ENCODE data around the gene CHERP. TPM values are rescaled to one million over a fixed set of nuclear protein-coding genes. Genes with fewer than 3 reads are reported as not detected.
A peak's percentile ranks its signal among the peaks of the same experiment; 100 is the strongest.
"Not testable (repeated sequence)": the region's sequence is repeated elsewhere in the genome, so short reads cannot be mapped to it uniquely, and the experiment has no call there.

CHERP gene
- total RNA-seq, 1 donor from 2014 or later = 70.8 TPM

DNA sequence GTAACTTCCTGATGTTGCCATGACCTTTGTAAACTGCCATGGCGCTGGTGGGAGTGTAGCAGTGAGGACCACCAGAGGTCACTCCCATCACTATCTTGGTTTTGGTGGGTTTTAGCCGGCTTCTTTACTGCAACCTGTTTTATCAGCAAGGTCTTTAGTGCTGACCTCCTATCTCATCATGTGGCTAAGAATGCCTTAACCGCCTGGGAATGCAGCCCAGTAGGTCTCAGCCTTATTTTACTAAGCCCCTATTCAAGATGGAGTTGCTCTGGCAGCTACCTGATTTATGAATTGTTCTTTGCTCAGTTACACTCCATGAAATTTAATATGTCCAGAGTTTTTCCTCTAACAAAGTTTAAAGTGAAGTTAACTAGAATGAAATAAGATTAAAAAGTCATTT is 65.8 kb downstream of the CHERP start:
- H3K4me1 Mint-ChIP-seq (ENCODE audit: unreplicated experiment) = peaks cover 4% of the 10 kb centered on the region
- no peaks in the 10 kb centered on the region for H3K27me3 Mint-ChIP-seq
- H3K4me3 Mint-ChIP-seq = no peak overlapping the region
- no peaks in the 10 kb centered on the region for H3K9me3 Mint-ChIP-seq
- TF ChIP-seq, protein P1, sequence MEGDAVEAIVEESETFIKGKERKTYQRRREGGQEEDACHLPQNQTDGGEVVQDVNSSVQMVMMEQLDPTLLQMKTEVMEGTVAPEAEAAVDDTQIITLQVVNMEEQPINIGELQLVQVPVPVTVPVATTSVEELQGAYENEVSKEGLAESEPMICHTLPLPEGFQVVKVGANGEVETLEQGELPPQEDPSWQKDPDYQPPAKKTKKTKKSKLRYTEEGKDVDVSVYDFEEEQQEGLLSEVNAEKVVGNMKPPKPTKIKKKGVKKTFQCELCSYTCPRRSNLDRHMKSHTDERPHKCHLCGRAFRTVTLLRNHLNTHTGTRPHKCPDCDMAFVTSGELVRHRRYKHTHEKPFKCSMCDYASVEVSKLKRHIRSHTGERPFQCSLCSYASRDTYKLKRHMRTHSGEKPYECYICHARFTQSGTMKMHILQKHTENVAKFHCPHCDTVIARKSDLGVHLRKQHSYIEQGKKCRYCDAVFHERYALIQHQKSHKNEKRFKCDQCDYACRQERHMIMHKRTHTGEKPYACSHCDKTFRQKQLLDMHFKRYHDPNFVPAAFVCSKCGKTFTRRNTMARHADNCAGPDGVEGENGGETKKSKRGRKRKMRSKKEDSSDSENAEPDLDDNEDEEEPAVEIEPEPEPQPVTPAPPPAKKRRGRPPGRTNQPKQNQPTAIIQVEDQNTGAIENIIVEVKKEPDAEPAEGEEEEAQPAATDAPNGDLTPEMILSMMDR (conservative IDR thresholded peaks at IDR 0.05) = no peak
- no peak for DNase-seq (ENCODE audit: extremely low spot score, unreplicated experiment)
- no peak overlapping the region for H3K27ac Mint-ChIP-seq
- H3K36me3 Mint-ChIP-seq = no peaks in the 10 kb centered on the region

- Mint-ChIP-seq H3K4me3 (no peak overlapping the region), H3K9me3 (no peaks in the 10 kb centered on the region), H3K27me3 (no peaks in the 10 kb centered on the region), H3K27ac (no peak overlapping the region), H3K4me1 (ENCODE audit: unreplicated experiment) (peaks cover 20% of the 10 kb centered on the region), H3K36me3 (no peaks in the 10 kb centered on the region)
- DNase-seq (ENCODE audit: extremely low spot score, unreplicated experiment) = no peak
- TF ChIP-seq, protein P1 (conservative IDR thresholded peaks at IDR 0.05) = no peak
These were observed 68.3 kb downstream of the CHERP start for GRCh38 chr19:16473875-16474392.

DNA sequence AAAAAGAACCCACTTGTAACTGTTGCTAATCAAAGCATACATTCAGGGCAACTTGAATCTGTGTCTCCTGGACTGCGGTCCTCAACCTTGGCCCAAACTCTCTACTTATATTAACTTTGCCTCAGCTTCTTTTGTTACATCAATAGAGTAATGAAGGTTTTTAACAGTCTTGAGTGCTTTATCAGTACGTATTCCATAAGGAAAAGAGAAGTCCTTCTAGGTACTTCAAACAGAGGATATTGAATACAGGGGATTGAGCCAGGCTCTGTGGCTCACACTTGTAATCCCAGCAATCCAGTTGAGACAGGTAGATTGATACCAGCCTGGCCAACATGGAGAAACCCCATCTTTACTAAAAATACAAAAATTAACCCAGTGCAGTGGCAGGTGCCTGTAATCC is 69.2 kb downstream of the CHERP start:
- no peaks in the 10 kb centered on the region for H3K9me3 Mint-ChIP-seq
- no peaks in the 10 kb centered on the region for H3K27me3 Mint-ChIP-seq
- peak overlapping the region; percentile 73 for H3K4me3 Mint-ChIP-seq
- no peak for DNase-seq (ENCODE audit: extremely low spot score, unreplicated experiment)
- H3K4me1 Mint-ChIP-seq (ENCODE audit: unreplicated experiment) = peaks cover 25% of the 10 kb centered on the region
- TF ChIP-seq, protein P1 (conservative IDR thresholded peaks at IDR 0.05) = no peak
- no peaks in the 10 kb centered on the region for H3K36me3 Mint-ChIP-seq
- no peak overlapping the region for H3K27ac Mint-ChIP-seq

GRCh38 chr19:16472559-16472899 is 69.7 kb downstream of the CHERP start:
- peaks cover 30% of the 10 kb centered on the region for H3K4me1 Mint-ChIP-seq (ENCODE audit: unreplicated experiment)
- H3K9me3 Mint-ChIP-seq; H3K27ac Mint-ChIP-seq; H3K36me3 Mint-ChIP-seq; DNase-seq (ENCODE audit: extremely low spot score, unreplicated experiment); H3K27me3 Mint-ChIP-seq: not testable (repeated sequence)
- H3K4me3 Mint-ChIP-seq = peak overlapping the region; percentile 90

DNA sequence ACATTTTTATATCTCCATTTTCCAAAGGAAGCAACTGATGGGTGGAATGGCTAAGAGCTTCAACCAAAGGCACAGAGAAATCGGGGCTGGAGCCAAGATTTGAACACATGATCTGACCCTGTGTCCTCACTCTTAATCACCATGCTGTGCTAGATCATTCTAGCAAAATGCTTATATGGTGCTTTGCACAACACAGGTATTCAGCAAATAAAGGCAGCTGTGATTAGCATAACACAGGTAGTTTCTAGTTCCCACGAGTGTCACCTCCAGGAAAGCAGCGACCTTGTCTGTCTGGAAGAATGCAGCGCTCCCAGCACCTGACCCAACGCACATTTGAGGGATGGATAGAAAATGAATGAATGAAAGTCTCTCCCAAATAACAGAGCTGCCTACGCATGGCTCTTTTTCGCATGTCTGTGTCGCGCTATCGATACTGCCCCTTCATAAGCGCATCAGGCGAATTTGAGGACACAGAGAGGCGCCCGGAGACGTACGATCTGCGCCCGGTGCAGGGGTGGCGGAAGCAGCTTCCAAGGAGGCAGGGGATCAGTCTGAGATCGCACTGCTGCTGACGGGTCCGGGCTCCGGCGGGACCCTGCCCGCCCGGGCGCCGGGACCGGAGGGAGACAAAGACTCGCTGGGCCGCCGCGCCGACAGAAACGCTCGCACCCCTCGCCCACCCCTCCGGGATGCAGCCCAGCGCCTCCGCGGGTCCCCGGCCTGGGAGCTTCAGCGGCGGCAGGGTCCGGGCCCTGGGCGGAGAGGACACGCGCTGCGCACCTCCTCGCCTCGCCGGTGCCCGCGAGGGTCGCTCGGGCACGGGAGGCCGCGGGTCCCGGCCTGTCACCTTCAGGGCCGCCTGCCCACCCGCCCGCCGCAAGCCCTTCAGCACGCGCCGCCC is 71.1 kb downstream of the CHERP start:
- TF ChIP-seq, protein P1 (conservative IDR thresholded peaks at IDR 0.05) = no peak
- H3K4me1 Mint-ChIP-seq (ENCODE audit: unreplicated experiment) = peaks cover 36% of the 10 kb centered on the region
- no peaks in the 10 kb centered on the region for H3K27me3 Mint-ChIP-seq
- peak overlapping the region; percentile 88 for H3K27ac Mint-ChIP-seq
- no peaks in the 10 kb centered on the region for H3K9me3 Mint-ChIP-seq
- DNase-seq (ENCODE audit: extremely low spot score, unreplicated experiment) = peak; percentile 74
- H3K36me3 Mint-ChIP-seq = no peaks in the 10 kb centered on the region
- peak overlapping the region; percentile 95 for H3K4me3 Mint-ChIP-seq

DNA sequence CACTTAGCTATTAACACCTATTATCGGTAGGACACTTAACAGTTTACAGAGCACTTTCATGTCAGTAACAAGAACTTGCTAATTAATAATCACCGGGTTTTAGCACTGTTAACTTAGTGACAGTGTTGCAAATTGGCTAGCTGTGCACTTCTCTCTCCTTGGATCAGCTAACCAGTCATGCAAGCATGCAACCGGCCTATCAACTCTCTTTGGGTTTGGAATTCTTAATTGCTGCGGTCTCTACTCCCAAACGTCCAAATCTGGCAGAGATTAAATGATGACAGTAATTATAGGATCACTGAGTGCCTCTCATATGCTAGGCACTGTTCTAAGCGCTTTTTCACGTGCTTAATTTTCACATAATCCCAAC is 71.7 kb downstream of the CHERP start:
- H3K36me3 Mint-ChIP-seq = no peaks in the 10 kb centered on the region
- H3K9me3 Mint-ChIP-seq = no peaks in the 10 kb centered on the region
- peaks cover 38% of the 10 kb centered on the region for H3K4me1 Mint-ChIP-seq (ENCODE audit: unreplicated experiment)
- DNase-seq (ENCODE audit: extremely low spot score, unreplicated experiment) = no peak
- no peaks in the 10 kb centered on the region for H3K27me3 Mint-ChIP-seq
- H3K4me3 Mint-ChIP-seq = peak overlapping the region; percentile 95
- H3K27ac Mint-ChIP-seq = peak overlapping the region; percentile 88
- TF ChIP-seq, protein P1 (conservative IDR thresholded peaks at IDR 0.05) = no peak
